Calu3 (cell line): ENCODE data around the gene KRTAP24-1. TPM values are rescaled to one million over a fixed set of nuclear protein-coding genes. Genes with fewer than 3 reads are reported as not detected.

Experiments used
- BruUV-seq: library from RNA; stranded (reverse); fragments of 400-500 nt; replicated peaks from 2 replicates; lab custom pipeline; 2021; lab: Mats Ljungman, UMichigan
- CTCF ChIA-PET: fragments of 300-600 bp; sonication (Branson Sonifier 250); formaldehyde crosslinking; loops from one replicate; lab custom pipeline; 2022; ENCODE audit warnings: antibody characterized with exemption; lab: Charles Lee
- DNase-seq: peaks from one replicate; pipeline ENCODE4 v3.0.0; 2022
- H3K27ac Mint-ChIP-seq: one replicate; pipeline ENCODE4 v1.8.0; 2022; ENCODE audit warnings: mixed read lengths; ENCODE audit not compliant: unreplicated experiment
- H3K27me3 Mint-ChIP-seq: one replicate; pipeline ENCODE4 v1.8.0; 2022; ENCODE audit warnings: mixed read lengths; ENCODE audit not compliant: unreplicated experiment
- H3K36me3 Mint-ChIP-seq: one replicate; pipeline ENCODE4 v1.8.0; 2022; ENCODE audit warnings: mild to moderate bottlenecking, moderate library complexity, mixed read lengths; ENCODE audit not compliant: insufficient read depth, unreplicated experiment
- H3K4me1 Mint-ChIP-seq: one replicate; pipeline ENCODE4 v1.8.0; 2022; ENCODE audit warnings: mild to moderate bottlenecking, low read depth, mixed read lengths; ENCODE audit not compliant: unreplicated experiment
- H3K4me3 Mint-ChIP-seq: one replicate; pipeline ENCODE4 v1.8.0; 2022; ENCODE audit warnings: mild to moderate bottlenecking, low read depth, moderate library complexity, mixed read lengths; ENCODE audit not compliant: unreplicated experiment
- H3K9me3 Mint-ChIP-seq: one replicate; pipeline ENCODE4 v1.8.0; 2022; ENCODE audit warnings: low read depth, mixed read lengths; ENCODE audit not compliant: unreplicated experiment
- CTCF ChIP-seq: fragments of 200-600 bp; IDR thresholded peaks from one replicate; pipeline ENCODE4 v1.8.0; 2022; ENCODE audit warnings: antibody characterized with exemption; ENCODE audit not compliant: unreplicated experiment
- intact Hi-C: fragments of 100-400 bp; cut with micrococcal nuclease; formaldehyde crosslinking; loops from one replicate; pipeline ENCODE4 v1.10.0; 2022; ENCODE audit not compliant: unreplicated experiment
- total RNA-seq: library from RNA; stranded (reverse); gene quantifications from 2 replicates; pipeline ENCODE4 v1.2.3, GENCODE V29; 2022

Gene KRTAP24-1
- total RNA-seq, 1 experiment from 2014 or later, result not detected

- H3K36me3 Mint-ChIP-seq, result no peaks in the 10 kb centered on the region
- peak overlapping the region; percentile 68 for H3K27ac Mint-ChIP-seq
- H3K27me3 Mint-ChIP-seq, result no peaks in the 10 kb centered on the region
- H3K9me3 Mint-ChIP-seq, result no peaks in the 10 kb centered on the region
- no peak for DNase-seq
- CTCF ChIA-PET, result interaction anchor here (1.0 kb wide), 1 partner anchor 30 kb away, joined by 3 read pairs; no protein-coding TSS in a partner anchor
- no peak for TF ChIP-seq CTCF
- intact Hi-C loops, result no loop called here
- no TSS peak for BruUV-seq
- no peak overlapping the region for H3K4me3 Mint-ChIP-seq
- H3K4me1 Mint-ChIP-seq, result peaks cover 9% of the 10 kb centered on the region
These were observed 49.3 kb downstream of the KRTAP24-1 start for GRCh38 chr21:30233228-30234020.

GRCh38 chr21:30232011-30232410, 50.7 kb downstream of the KRTAP24-1 start:
- no peaks in the 10 kb centered on the region for H3K27me3 Mint-ChIP-seq
- CTCF ChIA-PET, result no interaction called here
- DNase-seq, result no peak
- H3K4me1 Mint-ChIP-seq, result peaks cover 9% of the 10 kb centered on the region
- H3K36me3 Mint-ChIP-seq, result no peaks in the 10 kb centered on the region
- intact Hi-C loops, result no loop called here
- H3K4me3 Mint-ChIP-seq, result no peak overlapping the region
- no peak for TF ChIP-seq CTCF
- no peak overlapping the region for H3K27ac Mint-ChIP-seq
- BruUV-seq, result no TSS peak
- H3K9me3 Mint-ChIP-seq, result no peaks in the 10 kb centered on the region

Other genes with a start within 250 kb of the KRTAP24-1 start
- not detected in 2 replicates for gene CLDN17, start 116.1 kb downstream of the KRTAP24-1 start, total RNA-seq
- 0.24 and 0.45 TPM in 2 replicates for gene CLDN8, start 66.9 kb downstream of the KRTAP24-1 start, total RNA-seq
- not detected in 2 replicates for gene KRTAP25-1, start 6.6 kb upstream of the KRTAP24-1 start, total RNA-seq
- gene KRTAP26-1, start 37.4 kb upstream of the KRTAP24-1 start, total RNA-seq, result not detected in 2 replicates
- gene KRTAP27-1, start 54.7 kb upstream of the KRTAP24-1 start, total RNA-seq, result not detected in 2 replicates
- gene KRTAP23-1, start 65.7 kb upstream of the KRTAP24-1 start, total RNA-seq, result not detected in 2 replicates
- not detected in 2 replicates for gene KRTAP13-2, start 89.3 kb upstream of the KRTAP24-1 start, total RNA-seq
- gene KRTAP13-1, start 113.1 kb upstream of the KRTAP24-1 start, total RNA-seq, result not detected in 2 replicates
- gene KRTAP13-3, start 143.0 kb upstream of the KRTAP24-1 start, total RNA-seq, result not detected in 2 replicates
- not detected in 2 replicates for gene KRTAP13-4, start 147.3 kb upstream of the KRTAP24-1 start, total RNA-seq
- gene KRTAP15-1, start 157.3 kb upstream of the KRTAP24-1 start, total RNA-seq, result not detected in 2 replicates
- gene KRTAP19-1, start 197.4 kb upstream of the KRTAP24-1 start, total RNA-seq, result not detected in 2 replicates
- not detected in 2 replicates for gene KRTAP19-2, start 204.5 kb upstream of the KRTAP24-1 start, total RNA-seq
- gene KRTAP19-3, start 209.1 kb upstream of the KRTAP24-1 start, total RNA-seq, result not detected in 2 replicates
- not detected in 2 replicates for gene KRTAP19-4, start 214.2 kb upstream of the KRTAP24-1 start, total RNA-seq
- gene KRTAP19-5, start 219.2 kb upstream of the KRTAP24-1 start, total RNA-seq, result not detected in 2 replicates